ENCODE measurements around the gene HSPG2.
A peak's percentile ranks its signal among the peaks of the same experiment; 100 is the strongest.

HSPG2 gene

GRCh38 chr1:21924503-21925005 lies 12.6 kb downstream of the HSPG2 start:
- Histone ChIP-seq H3K27ac (replicated peaks) (peak overlapping the region; percentile 82), H3K4me3 (replicated peaks; ENCODE audit: insufficient read depth, low read length) (no peak overlapping the region), H3K27me3 (ENCODE audit: insufficient read depth, poor library complexity, severe bottlenecking) (no peaks in the 10 kb centered on the region)
- DNase-seq (ENCODE audit: low read depth in 1 of 2, low spot score in 1 of 2), result peak in 1 of 2 experiments; percentile 83
- peak; percentile 66; the same call in 1 of the 2 replicates for TF ChIP-seq POLR2AphosphoS5 (IDR thresholded peaks at IDR 0.05; ENCODE audit: low read depth)
- TF ChIP-seq SPI1 (IDR thresholded peaks at IDR 0.05; ENCODE audit: borderline replicate concordance, low read depth), result peak; percentile 96
- no peak for TF ChIP-seq REST (IDR thresholded peaks at IDR 0.05; ENCODE audit: insufficient replicate concordance, low read depth)
- TF ChIP-seq GABPA (IDR thresholded peaks at IDR 0.05; ENCODE audit: low read depth), result no peak
- no peak for TF ChIP-seq CTCF (IDR thresholded peaks at IDR 0.05; ENCODE audit: insufficient read depth, low read length)

- H3K27me3 ChIP-seq (ENCODE audit: insufficient read depth, poor library complexity, severe bottlenecking), result no peaks in the 10 kb centered on the region
- no peak overlapping the region for H3K4me3 ChIP-seq (replicated peaks; ENCODE audit: insufficient read depth, low read length)
- DNase-seq (ENCODE audit: low read depth in 1 of 2, low spot score in 1 of 2), result no peak
- TF ChIP-seq CTCF (IDR thresholded peaks at IDR 0.05; ENCODE audit: insufficient read depth, low read length), result no peak
- no peak overlapping the region for H3K27ac ChIP-seq (replicated peaks)
Measured at GRCh38 chr1:21922090-21923013, 14.8 kb downstream of the HSPG2 start.

GRCh38 chr1:21921100-21921875 lies 15.8 kb downstream of the HSPG2 start:
- TF ChIP-seq REST (IDR thresholded peaks at IDR 0.05; ENCODE audit: insufficient replicate concordance, low read depth) (no peak), GABPA (IDR thresholded peaks at IDR 0.05; ENCODE audit: low read depth) (no peak), SPI1 (IDR thresholded peaks at IDR 0.05; ENCODE audit: borderline replicate concordance, low read depth) (no peak), POLR2AphosphoS5 (IDR thresholded peaks at IDR 0.05; ENCODE audit: low read depth) (no peak), CTCF (IDR thresholded peaks at IDR 0.05; ENCODE audit: insufficient read depth, low read length) (no peak)
- H3K27ac ChIP-seq (replicated peaks), result no peak overlapping the region
- no peaks in the 10 kb centered on the region for H3K27me3 ChIP-seq (ENCODE audit: insufficient read depth, poor library complexity, severe bottlenecking)
- no peak overlapping the region for H3K4me3 ChIP-seq (replicated peaks; ENCODE audit: insufficient read depth, low read length)
- no peak for DNase-seq (ENCODE audit: low read depth in 1 of 2, low spot score in 1 of 2)
